Type B pancreatic cell (in vitro differentiated cells): ENCODE measurements around the gene RPL7A. TPM values are rescaled to one million over a fixed set of nuclear protein-coding genes. Genes with fewer than 3 reads are reported as not detected.
A peak's percentile ranks its signal among the peaks of the same experiment; 100 is the strongest.

Experiments used
- DNase-seq: peaks from one replicate; pipeline ENCODE4 v3.0.0; 2021; ENCODE audit warnings: mixed read lengths; ENCODE audit not compliant: unreplicated experiment; ENCODE audit errors: extremely low spot score
- H3K27ac Mint-ChIP-seq: 2 replicates; pipeline ENCODE4 v1.8.0; 2021; ENCODE audit warnings: mild to moderate bottlenecking, mixed read lengths
- H3K27me3 Mint-ChIP-seq: 2 replicates; pipeline ENCODE4 v1.8.0; 2021; ENCODE audit warnings: mixed read lengths
- H3K36me3 Mint-ChIP-seq: 2 replicates; pipeline ENCODE4 v1.8.0; 2021; ENCODE audit warnings: mixed read lengths
- H3K4me1 Mint-ChIP-seq: one replicate; pipeline ENCODE4 v1.8.0; 2021; ENCODE audit warnings: mixed read lengths; ENCODE audit not compliant: unreplicated experiment
- H3K4me3 Mint-ChIP-seq: 2 replicates; pipeline ENCODE4 v1.8.0; 2021; ENCODE audit warnings: mild to moderate bottlenecking, mixed read lengths
- H3K9me3 Mint-ChIP-seq: 2 replicates; pipeline ENCODE4 v1.8.0; 2021; ENCODE audit warnings: mixed read lengths
- total RNA-seq: library from RNA; stranded (reverse); gene quantifications from 2 replicates; pipeline ENCODE4 v1.2.1, GENCODE V29; 2021; ENCODE audit warnings: low replicate concordance
- TF ChIP-seq, protein P1 (sequence below): fragments of 200-600 bp; sonication (generic); conservative IDR thresholded peaks from 2 replicates; pipeline ENCODE4 v1.5.0; 2021; ENCODE audit warnings: antibody characterized with exemption, mild to moderate bottlenecking

RPL7A gene
- total RNA-seq, 1 donor from 2014 or later: 2,715 TPM

DNA sequence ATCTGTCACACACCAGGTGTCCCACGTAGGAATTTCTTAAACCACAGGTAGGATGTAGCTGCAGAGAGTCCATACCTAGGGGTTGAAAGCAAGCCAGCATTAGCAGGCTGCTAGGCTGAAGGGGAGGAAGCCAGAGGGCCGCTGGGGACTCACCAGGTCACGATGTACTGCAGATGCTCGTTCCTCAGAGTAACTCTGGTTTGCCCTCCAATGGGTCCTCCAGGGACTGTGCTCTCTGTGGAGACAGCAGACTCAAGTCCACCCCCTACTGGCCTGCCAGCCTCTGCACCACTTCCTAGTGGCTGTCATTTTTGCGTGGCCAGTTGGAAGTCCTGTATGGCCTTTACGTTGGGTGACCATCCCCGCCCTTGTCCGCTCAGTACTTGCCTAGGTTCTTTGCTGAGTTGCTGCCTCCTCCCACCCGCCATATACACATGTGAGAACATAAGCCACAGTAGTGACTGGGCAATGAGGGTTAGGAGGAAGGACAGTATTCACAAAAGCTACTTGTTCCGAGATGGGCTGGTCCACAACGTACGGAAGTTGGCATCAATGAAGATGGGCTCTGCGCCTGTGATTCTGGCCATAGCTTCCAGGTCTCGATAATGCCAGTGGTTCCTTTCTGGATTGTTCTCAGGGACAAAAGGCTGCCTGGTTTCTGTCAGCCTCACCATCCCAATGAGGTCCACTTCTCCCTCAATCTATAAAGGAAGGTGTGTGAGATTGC lies 4.1 kb downstream of the RPL7A start:
- TF ChIP-seq, protein P1, sequence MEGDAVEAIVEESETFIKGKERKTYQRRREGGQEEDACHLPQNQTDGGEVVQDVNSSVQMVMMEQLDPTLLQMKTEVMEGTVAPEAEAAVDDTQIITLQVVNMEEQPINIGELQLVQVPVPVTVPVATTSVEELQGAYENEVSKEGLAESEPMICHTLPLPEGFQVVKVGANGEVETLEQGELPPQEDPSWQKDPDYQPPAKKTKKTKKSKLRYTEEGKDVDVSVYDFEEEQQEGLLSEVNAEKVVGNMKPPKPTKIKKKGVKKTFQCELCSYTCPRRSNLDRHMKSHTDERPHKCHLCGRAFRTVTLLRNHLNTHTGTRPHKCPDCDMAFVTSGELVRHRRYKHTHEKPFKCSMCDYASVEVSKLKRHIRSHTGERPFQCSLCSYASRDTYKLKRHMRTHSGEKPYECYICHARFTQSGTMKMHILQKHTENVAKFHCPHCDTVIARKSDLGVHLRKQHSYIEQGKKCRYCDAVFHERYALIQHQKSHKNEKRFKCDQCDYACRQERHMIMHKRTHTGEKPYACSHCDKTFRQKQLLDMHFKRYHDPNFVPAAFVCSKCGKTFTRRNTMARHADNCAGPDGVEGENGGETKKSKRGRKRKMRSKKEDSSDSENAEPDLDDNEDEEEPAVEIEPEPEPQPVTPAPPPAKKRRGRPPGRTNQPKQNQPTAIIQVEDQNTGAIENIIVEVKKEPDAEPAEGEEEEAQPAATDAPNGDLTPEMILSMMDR: peak; percentile 70
- H3K27me3 Mint-ChIP-seq: no peaks in the 10 kb centered on the region
- H3K9me3 Mint-ChIP-seq: no peaks in the 10 kb centered on the region
- peak overlapping the region; percentile 63 for H3K27ac Mint-ChIP-seq
- peaks cover 27% of the 10 kb centered on the region for H3K36me3 Mint-ChIP-seq
- DNase-seq: no peak
- H3K4me1 Mint-ChIP-seq: peaks cover 12% of the 10 kb centered on the region
- peak overlapping the region; percentile 47 for H3K4me3 Mint-ChIP-seq

- Mint-ChIP-seq H3K27me3 (no peaks in the 10 kb centered on the region), H3K4me3 (no peak overlapping the region), H3K4me1 (peaks cover 11% of the 10 kb centered on the region), H3K27ac (peak overlapping the region; percentile 70), H3K9me3 (no peaks in the 10 kb centered on the region), H3K36me3 (peaks cover 27% of the 10 kb centered on the region)
- TF ChIP-seq, protein P1: no peak
- no peak for DNase-seq
These were observed 4.8 kb downstream of the RPL7A start for GRCh38 chr9:133352635-133353340.

DNA sequence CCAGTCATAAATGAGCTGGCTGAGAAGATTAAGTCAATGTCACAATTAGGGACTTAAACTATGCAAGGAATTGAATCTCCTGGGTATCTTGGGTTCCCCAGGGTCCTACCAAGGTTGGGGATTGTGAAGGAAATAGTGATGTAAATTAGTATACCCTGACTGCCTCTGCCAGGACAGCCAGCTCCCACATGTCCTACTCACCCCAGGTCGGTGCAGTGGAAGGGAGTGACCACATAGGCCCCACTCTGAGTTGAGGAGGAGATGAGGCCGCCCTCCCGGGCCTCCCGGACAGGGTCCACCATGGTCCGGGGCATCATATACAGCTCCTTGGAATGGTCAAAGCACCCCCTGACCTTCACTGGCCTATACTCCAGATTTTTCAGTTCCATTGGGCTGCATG lies 5.5 kb downstream of the RPL7A start:
- TF ChIP-seq, protein P1: no peak
- DNase-seq: no peak
- no peaks in the 10 kb centered on the region for H3K9me3 Mint-ChIP-seq
- H3K36me3 Mint-ChIP-seq: peaks cover 21% of the 10 kb centered on the region
- H3K27ac Mint-ChIP-seq: peak overlapping the region; percentile 34
- H3K27me3 Mint-ChIP-seq: no peaks in the 10 kb centered on the region
- peaks cover 15% of the 10 kb centered on the region for H3K4me1 Mint-ChIP-seq
- peak overlapping the region; percentile 63 for H3K4me3 Mint-ChIP-seq

GRCh38 chr9:133354766-133355165 lies 6.7 kb downstream of the RPL7A start:
- Mint-ChIP-seq H3K36me3 (peaks cover 12% of the 10 kb centered on the region), H3K4me1 (peaks cover 10% of the 10 kb centered on the region), H3K27ac (peak overlapping the region; percentile 34), H3K9me3 (no peaks in the 10 kb centered on the region), H3K4me3 (peak overlapping the region; percentile 93), H3K27me3 (no peaks in the 10 kb centered on the region)
- DNase-seq: no peak
- TF ChIP-seq, protein P1: no peak

DNA sequence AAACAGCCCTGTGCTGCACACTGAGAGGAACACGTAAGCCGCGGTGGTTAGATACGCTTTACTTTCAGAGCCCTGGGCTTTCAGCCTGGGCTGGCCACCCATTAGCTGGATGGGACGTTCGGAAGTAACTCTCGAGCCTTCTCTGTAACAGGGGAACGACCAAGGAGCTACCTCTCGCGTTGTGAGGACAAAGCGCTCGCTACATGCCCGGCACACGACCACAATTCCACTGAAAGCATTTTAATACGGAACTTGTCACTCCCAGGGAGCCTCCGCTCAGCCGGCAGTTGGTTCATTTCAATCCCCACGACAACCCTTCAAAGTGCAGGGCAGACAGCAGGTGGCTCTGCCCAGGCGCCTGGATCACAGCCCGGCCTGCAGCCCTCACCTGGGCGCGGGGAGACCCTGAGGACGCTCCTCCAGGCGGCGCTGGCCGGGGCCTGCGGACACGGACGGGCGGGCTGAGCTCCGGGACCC lies 7.9 kb downstream of the RPL7A start:
- no peak for DNase-seq
- peaks cover 10% of the 10 kb centered on the region for H3K4me1 Mint-ChIP-seq
- no peaks in the 10 kb centered on the region for H3K9me3 Mint-ChIP-seq
- H3K4me3 Mint-ChIP-seq: peak overlapping the region; percentile 93
- peaks cover 7% of the 10 kb centered on the region for H3K36me3 Mint-ChIP-seq
- H3K27ac Mint-ChIP-seq: peak overlapping the region; percentile 89
- no peaks in the 10 kb centered on the region for H3K27me3 Mint-ChIP-seq
- TF ChIP-seq, protein P1: no peak
